ENCODE data around the gene TNFAIP8. TPM values are rescaled to one million over a fixed set of nuclear protein-coding genes. Genes with fewer than 3 reads are reported as not detected.
A peak's percentile ranks its signal among the peaks of the same experiment; 100 is the strongest.

TNFAIP8 gene
- total RNA-seq (20.8 and 21.9 TPM in 2 replicates), polyA plus RNA-seq (24.9 and 29.0 TPM in 2 replicates)

GRCh38 chr5:119355685-119356611, at the start of gene TNFAIP8:
Gene TNFAIP8 (plus strand): TSS chr5:119356019. CDS start chr5:119356091, 72 bp downstream.
- no peaks in the 10 kb centered on the region for H3K36me3 ChIP-seq
- no peaks in the 10 kb centered on the region for H3K27me3 ChIP-seq
- peak within 1 kb of the TSS; percentile 34 for H3K27ac ChIP-seq
- peak within 1 kb of the TSS; percentile 56 for H3K4me3 ChIP-seq
- TF ChIP-seq, protein P1, sequence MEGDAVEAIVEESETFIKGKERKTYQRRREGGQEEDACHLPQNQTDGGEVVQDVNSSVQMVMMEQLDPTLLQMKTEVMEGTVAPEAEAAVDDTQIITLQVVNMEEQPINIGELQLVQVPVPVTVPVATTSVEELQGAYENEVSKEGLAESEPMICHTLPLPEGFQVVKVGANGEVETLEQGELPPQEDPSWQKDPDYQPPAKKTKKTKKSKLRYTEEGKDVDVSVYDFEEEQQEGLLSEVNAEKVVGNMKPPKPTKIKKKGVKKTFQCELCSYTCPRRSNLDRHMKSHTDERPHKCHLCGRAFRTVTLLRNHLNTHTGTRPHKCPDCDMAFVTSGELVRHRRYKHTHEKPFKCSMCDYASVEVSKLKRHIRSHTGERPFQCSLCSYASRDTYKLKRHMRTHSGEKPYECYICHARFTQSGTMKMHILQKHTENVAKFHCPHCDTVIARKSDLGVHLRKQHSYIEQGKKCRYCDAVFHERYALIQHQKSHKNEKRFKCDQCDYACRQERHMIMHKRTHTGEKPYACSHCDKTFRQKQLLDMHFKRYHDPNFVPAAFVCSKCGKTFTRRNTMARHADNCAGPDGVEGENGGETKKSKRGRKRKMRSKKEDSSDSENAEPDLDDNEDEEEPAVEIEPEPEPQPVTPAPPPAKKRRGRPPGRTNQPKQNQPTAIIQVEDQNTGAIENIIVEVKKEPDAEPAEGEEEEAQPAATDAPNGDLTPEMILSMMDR (IDR thresholded peaks at IDR 0.05; ENCODE audit: low read depth, low read length) = no peak
- no peaks in the 10 kb centered on the region for H3K9me3 ChIP-seq (ENCODE audit: low read depth)
- DNase-seq (ENCODE audit: low read depth in 1 of 2, low spot score in 1 of 2) = peak; percentile 66
- H3K4me1 ChIP-seq (ENCODE audit: low read depth) = peaks cover 42% of the 10 kb centered on the region

GRCh38 chr5:119307170-119307569, 48.6 kb upstream of the TNFAIP8 start:
- Histone ChIP-seq H3K4me3 (no peak overlapping the region), H3K4me1 (ENCODE audit: low read depth) (peaks cover 9% of the 10 kb centered on the region), H3K27me3 (no peaks in the 10 kb centered on the region), H3K27ac (no peak overlapping the region), H3K9me3 (ENCODE audit: low read depth) (no peaks in the 10 kb centered on the region), H3K36me3 (no peaks in the 10 kb centered on the region)
- TF ChIP-seq, protein P1 (IDR thresholded peaks at IDR 0.05; ENCODE audit: low read depth, low read length) = no peak
- no peak for DNase-seq (ENCODE audit: low read depth in 1 of 2, low spot score in 1 of 2)

DNA sequence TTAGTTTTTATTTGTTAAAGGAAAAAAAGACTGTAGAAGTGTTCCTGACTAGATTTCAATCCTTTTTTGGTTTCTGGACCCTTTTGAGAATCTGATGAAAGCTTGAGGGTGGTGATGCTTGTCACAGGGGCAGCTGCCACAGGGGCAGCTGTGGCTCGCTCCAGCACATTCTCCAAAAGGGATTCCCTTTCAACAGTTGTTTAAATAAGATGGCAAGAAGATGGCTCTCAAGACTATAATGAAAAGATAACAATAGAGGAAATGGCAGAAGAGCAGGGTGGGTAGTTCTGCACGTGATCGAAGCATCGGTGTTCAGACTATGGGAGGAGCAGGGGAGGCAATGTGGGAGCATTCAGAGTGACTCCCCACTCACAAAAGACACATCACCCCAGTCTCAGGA, 46.5 kb upstream of the TNFAIP8 start:
- Histone ChIP-seq H3K9me3 (ENCODE audit: low read depth) (no peaks in the 10 kb centered on the region), H3K4me3 (no peak overlapping the region), H3K36me3 (no peaks in the 10 kb centered on the region), H3K27me3 (no peaks in the 10 kb centered on the region), H3K4me1 (ENCODE audit: low read depth) (peaks cover 5% of the 10 kb centered on the region), H3K27ac (no peak overlapping the region)
- DNase-seq (ENCODE audit: low read depth in 1 of 2, low spot score in 1 of 2) = no peak
- TF ChIP-seq, protein P1 (IDR thresholded peaks at IDR 0.05; ENCODE audit: low read depth, low read length) = no peak

- no peak for DNase-seq (ENCODE audit: low read depth in 1 of 2, low spot score in 1 of 2)
- H3K4me3 ChIP-seq = no peak overlapping the region
- TF ChIP-seq, protein P1 (IDR thresholded peaks at IDR 0.05; ENCODE audit: low read depth, low read length) = no peak
- no peaks in the 10 kb centered on the region for H3K9me3 ChIP-seq (ENCODE audit: low read depth)
- no peaks in the 10 kb centered on the region for H3K27me3 ChIP-seq
- no peaks in the 10 kb centered on the region for H3K36me3 ChIP-seq
- no peak overlapping the region for H3K27ac ChIP-seq
- peaks cover 5% of the 10 kb centered on the region for H3K4me1 ChIP-seq (ENCODE audit: low read depth)
Measured at GRCh38 chr5:119311688-119312087, 44.1 kb upstream of the TNFAIP8 start.

- no peaks in the 10 kb centered on the region for H3K27me3 ChIP-seq
- H3K4me1 ChIP-seq (ENCODE audit: low read depth) = peaks cover 5% of the 10 kb centered on the region
- no peaks in the 10 kb centered on the region for H3K9me3 ChIP-seq (ENCODE audit: low read depth)
- TF ChIP-seq, protein P1 (IDR thresholded peaks at IDR 0.05; ENCODE audit: low read depth, low read length) = no peak
- H3K36me3 ChIP-seq = no peaks in the 10 kb centered on the region
- no peak for DNase-seq (ENCODE audit: low read depth in 1 of 2, low spot score in 1 of 2)
- H3K27ac ChIP-seq = no peak overlapping the region
- no peak overlapping the region for H3K4me3 ChIP-seq
Measured at GRCh38 chr5:119312403-119312802, 43.4 kb upstream of the TNFAIP8 start.
